IPS DF 6.9 (cell line): ENCODE data around the gene CCDC88A.
"Not testable (repeated sequence)": the region's sequence is repeated elsewhere in the genome, so short reads cannot be mapped to it uniquely, and the experiment has no call there.

Experiments used
- DNase-seq: peaks from one replicate; pipeline ENCODE4 v3.0.0-alpha.2; 2013; ENCODE audit warnings: low read depth, low spot score
- H3K27ac ChIP-seq: one replicate; pipeline ENCODE4 v1.5.1; 2013; ENCODE audit warnings: low read length, control low read depth
- H3K27me3 ChIP-seq: 2 replicates; pipeline ENCODE4 v1.6.1; 2013; ENCODE audit warnings: mild to moderate bottlenecking, low read length; ENCODE audit not compliant: control insufficient read depth, insufficient read depth
- H3K36me3 ChIP-seq: 2 replicates; pipeline ENCODE4 v1.6.1; 2013; ENCODE audit warnings: low read length; ENCODE audit not compliant: control insufficient read depth, insufficient read depth
- H3K4me1 ChIP-seq: 2 replicates; pipeline ENCODE4 v1.6.1; 2013; ENCODE audit warnings: low read length; ENCODE audit not compliant: control insufficient read depth, insufficient read depth
- H3K4me3 ChIP-seq: 2 replicates; pipeline ENCODE4 v1.5.1; 2013; ENCODE audit warnings: mild to moderate bottlenecking, low read length
- H3K9me3 ChIP-seq: 2 replicates; pipeline ENCODE4 v1.6.1; 2013; ENCODE audit warnings: low read length, inconsistent platforms; ENCODE audit not compliant: control insufficient read depth, insufficient read depth
- WGBS: extraction: QIAGEN DNeasy Blood & Tissue Kit; methylation state at CpG from one replicate; pipeline ENCODE4 v1.1.7; 2013; ENCODE audit warnings: mixed read lengths, missing lambda C conversion rate; ENCODE audit not compliant: insufficient read length, insufficient coverage; 5-methylcytosine and 5-hydroxymethylcytosine counted together

The CCDC88A gene, protein sequence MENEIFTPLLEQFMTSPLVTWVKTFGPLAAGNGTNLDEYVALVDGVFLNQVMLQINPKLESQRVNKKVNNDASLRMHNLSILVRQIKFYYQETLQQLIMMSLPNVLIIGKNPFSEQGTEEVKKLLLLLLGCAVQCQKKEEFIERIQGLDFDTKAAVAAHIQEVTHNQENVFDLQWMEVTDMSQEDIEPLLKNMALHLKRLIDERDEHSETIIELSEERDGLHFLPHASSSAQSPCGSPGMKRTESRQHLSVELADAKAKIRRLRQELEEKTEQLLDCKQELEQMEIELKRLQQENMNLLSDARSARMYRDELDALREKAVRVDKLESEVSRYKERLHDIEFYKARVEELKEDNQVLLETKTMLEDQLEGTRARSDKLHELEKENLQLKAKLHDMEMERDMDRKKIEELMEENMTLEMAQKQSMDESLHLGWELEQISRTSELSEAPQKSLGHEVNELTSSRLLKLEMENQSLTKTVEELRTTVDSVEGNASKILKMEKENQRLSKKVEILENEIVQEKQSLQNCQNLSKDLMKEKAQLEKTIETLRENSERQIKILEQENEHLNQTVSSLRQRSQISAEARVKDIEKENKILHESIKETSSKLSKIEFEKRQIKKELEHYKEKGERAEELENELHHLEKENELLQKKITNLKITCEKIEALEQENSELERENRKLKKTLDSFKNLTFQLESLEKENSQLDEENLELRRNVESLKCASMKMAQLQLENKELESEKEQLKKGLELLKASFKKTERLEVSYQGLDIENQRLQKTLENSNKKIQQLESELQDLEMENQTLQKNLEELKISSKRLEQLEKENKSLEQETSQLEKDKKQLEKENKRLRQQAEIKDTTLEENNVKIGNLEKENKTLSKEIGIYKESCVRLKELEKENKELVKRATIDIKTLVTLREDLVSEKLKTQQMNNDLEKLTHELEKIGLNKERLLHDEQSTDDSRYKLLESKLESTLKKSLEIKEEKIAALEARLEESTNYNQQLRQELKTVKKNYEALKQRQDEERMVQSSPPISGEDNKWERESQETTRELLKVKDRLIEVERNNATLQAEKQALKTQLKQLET (N-terminal part only)

GRCh38 chr2:55419679-55420438, at the start of gene CCDC88A:
TSS of gene CCDC88A (minus strand) at chr2:55419856. CDS start at chr2:55419079, 777 bp downstream.
- no CpG with 5 or more reads among the region's 62 CpGs for WGBS
- Histone ChIP-seq H3K36me3 (no peaks in the 10 kb centered on the region), H3K27me3 (no peaks in the 10 kb centered on the region), H3K4me1 (no peaks in the 10 kb centered on the region), H3K27ac (no peak within 1 kb of the TSS), H3K4me3 (peak within 1 kb of the TSS; percentile 58), H3K9me3 (no peaks in the 10 kb centered on the region)
- peak; percentile 91 for DNase-seq

DNA sequence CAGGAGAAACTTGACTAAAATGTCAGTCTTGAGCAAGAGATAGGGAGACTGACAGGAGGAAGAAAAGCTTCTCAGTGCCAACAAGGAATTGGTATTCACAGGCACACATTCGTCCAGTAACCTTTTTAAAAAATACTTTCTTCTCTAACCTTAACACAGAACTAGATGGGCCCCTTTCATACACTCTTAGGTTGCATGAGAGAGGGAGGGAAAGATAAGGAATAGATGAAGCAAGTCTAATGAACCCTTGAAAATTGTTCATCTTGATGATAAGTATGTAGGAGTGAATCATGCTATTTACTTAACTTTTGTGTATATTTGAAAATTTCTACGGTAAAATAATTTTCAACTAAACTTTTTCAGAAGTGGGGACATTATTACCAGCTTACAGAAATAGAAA, 42.0 kb upstream of the CCDC88A start:
- Histone ChIP-seq H3K9me3 (no peaks in the 10 kb centered on the region), H3K4me1 (no peaks in the 10 kb centered on the region), H3K36me3 (no peaks in the 10 kb centered on the region), H3K27me3 (no peaks in the 10 kb centered on the region), H3K27ac (no peak overlapping the region), H3K4me3 (no peak overlapping the region)
- no peak for DNase-seq
- WGBS = no CpG with 5 or more reads among the region's 2 CpGs

DNA sequence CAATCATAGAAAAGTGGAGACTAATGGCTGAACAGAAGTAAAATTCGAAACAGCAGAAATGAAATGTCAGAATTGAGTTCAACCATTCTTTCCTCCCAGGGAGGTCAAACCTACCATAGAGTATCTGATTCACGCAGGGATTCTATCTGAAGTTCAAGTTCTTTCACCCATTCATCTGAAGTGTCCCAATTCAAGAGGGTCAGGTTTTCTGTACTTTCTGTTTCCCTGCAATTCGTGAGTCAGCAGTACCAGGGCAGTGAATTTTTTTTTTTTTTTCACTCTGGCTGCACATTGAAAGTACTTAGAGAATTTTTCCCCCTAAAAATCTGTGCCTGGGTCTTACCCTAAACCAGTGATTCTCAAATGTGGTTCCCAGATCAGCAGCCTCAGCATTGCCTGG, 40.9 kb upstream of the CCDC88A start:
- no peaks in the 10 kb centered on the region for H3K27me3 ChIP-seq
- no peak for DNase-seq
- H3K4me1 ChIP-seq = no peaks in the 10 kb centered on the region
- no CpG with 5 or more reads among the region's 3 CpGs for WGBS
- no peaks in the 10 kb centered on the region for H3K9me3 ChIP-seq
- no peak overlapping the region for H3K4me3 ChIP-seq
- no peak overlapping the region for H3K27ac ChIP-seq
- H3K36me3 ChIP-seq = no peaks in the 10 kb centered on the region

DNA sequence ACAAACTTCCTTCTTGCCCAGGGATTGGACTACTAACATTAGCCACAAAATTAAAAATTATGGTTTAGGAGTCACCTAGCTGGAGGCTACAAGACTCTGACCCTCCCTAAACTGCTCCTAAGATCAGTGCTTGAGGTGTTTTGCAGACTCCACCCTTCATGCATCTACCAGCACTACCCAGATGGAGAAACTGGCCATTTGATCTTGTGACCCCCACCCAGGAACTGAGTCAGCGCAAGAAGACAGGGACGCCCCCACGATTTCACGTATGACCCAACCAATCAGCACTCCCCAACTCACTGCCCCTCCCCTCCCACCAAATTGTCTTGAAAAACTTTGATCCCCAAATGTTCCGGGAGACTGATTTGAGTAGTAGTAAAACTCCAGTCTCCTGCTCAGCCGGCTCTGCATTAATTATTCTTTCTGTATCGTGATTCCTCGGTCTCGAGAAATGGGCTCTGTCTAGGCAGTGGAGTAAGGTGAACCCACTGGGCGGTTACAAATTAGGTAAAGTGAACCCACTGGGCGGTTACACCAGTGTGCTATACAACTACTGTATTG, 40.1 kb upstream of the CCDC88A start:
- Histone ChIP-seq H3K27me3 (no peaks in the 10 kb centered on the region), H3K27ac (no peak overlapping the region), H3K9me3 (no peaks in the 10 kb centered on the region), H3K4me1 (no peaks in the 10 kb centered on the region), H3K4me3 (no peak overlapping the region), H3K36me3 (no peaks in the 10 kb centered on the region)
- no CpG with 5 or more reads among the region's 11 CpGs for WGBS
- DNase-seq = no peak

- no CpG with 5 or more reads among the region's 3 CpGs for WGBS
- no peaks in the 10 kb centered on the region for H3K4me1 ChIP-seq
These were observed 39.6 kb upstream of the CCDC88A start for GRCh38 chr2:55459279-55459678.

GRCh38 chr2:55454121-55454520, 34.5 kb upstream of the CCDC88A start:
- Histone ChIP-seq H3K36me3 (no peaks in the 10 kb centered on the region), H3K27me3 (no peaks in the 10 kb centered on the region), H3K4me3 (no peak overlapping the region), H3K27ac (no peak overlapping the region), H3K4me1 (no peaks in the 10 kb centered on the region), H3K9me3 (no peaks in the 10 kb centered on the region)
- no CpG with 5 or more reads among the region's 5 CpGs for WGBS
- DNase-seq = no peak

More at GRCh38 chr2:55459279-55459678, 39.6 kb upstream of the CCDC88A start:
- no peaks in the 10 kb centered on the region for H3K36me3 ChIP-seq
- no peak overlapping the region for H3K4me3 ChIP-seq
- no peaks in the 10 kb centered on the region for H3K9me3 ChIP-seq
- no peaks in the 10 kb centered on the region for H3K27me3 ChIP-seq
- no peak for DNase-seq
- no peak overlapping the region for H3K27ac ChIP-seq

GRCh38 chr2:55452879-55453278, 33.2 kb upstream of the CCDC88A start:
- Histone ChIP-seq H3K27me3 (no peaks in the 10 kb centered on the region), H3K4me1 (no peaks in the 10 kb centered on the region), H3K4me3 (no peak overlapping the region), H3K27ac (no peak overlapping the region), H3K9me3 (no peaks in the 10 kb centered on the region), H3K36me3 (no peaks in the 10 kb centered on the region)
- DNase-seq = no peak
- no CpG with 5 or more reads among the region's 2 CpGs for WGBS

DNA sequence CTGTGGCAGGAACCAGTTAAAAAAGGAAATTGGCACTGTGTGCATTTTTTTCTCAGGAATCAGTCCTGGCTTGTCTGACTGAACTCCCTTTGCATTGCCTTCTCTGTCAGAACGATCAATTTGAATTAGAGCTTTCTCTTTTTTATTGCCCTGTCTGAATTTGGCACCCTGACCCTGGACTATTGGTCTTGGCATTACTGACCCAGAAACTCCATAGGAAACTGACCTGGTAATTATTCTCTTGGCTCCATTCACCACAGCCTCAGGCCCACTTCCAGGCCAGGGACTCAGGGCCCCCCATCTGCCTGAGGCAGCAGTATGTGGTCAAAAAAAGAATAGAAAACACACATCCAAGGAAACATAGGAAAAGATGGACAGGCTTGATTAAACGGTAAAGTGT, 32.0 kb upstream of the CCDC88A start:
- WGBS = no CpG with 5 or more reads among the region's 2 CpGs
- DNase-seq = no peak
- Histone ChIP-seq H3K36me3 (no peaks in the 10 kb centered on the region), H3K9me3 (no peaks in the 10 kb centered on the region), H3K27me3 (no peaks in the 10 kb centered on the region), H3K4me3 (no peak overlapping the region), H3K27ac (no peak overlapping the region), H3K4me1 (no peaks in the 10 kb centered on the region)

DNA sequence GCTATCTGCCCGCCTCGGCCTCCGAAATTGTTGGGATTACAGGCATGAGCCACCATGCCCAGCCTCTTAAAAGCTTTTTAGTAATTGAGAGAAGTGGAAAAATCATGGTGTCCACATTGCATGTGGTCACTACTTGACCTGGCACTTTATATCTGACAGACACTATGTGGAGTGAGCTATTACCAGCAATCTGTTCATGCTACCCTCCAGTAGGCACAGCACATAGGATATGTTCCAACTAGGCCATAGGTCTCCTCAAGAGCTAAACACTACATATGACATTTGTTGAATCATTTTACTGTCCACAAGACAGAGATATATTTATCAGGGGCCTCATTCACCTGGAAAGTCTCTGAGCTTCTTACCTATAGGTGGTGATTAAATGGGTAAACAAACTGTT, 30.4 kb upstream of the CCDC88A start:
- not testable (repeated sequence) for H3K27me3 ChIP-seq, H3K9me3 ChIP-seq, DNase-seq, H3K27ac ChIP-seq, H3K4me3 ChIP-seq, H3K4me1 ChIP-seq, H3K36me3 ChIP-seq
- WGBS = no CpG with 5 or more reads among the region's 3 CpGs
